Fibroblast of skin of scalp (primary cell): ENCODE measurements around the gene ABHD12.
A peak's percentile ranks its signal among the peaks of the same experiment; 100 is the strongest.
"Not testable (repeated sequence)": the region's sequence is repeated elsewhere in the genome, so short reads cannot be mapped to it uniquely, and the experiment has no call there.

ENCODE experiments used
- DNase-seq: peaks from one replicate; pipeline ENCODE4 v3.0.0-alpha.2; 2013

The ABHD12 gene

GRCh38 chr20:25353747-25354705, 36.6 kb downstream of the ABHD12 start:
- DNase-seq = no peak

- DNase-seq = no peak
Observed at GRCh38 chr20:25353353-25353746, 37.3 kb downstream of the ABHD12 start.

GRCh38 chr20:25352746-25353145, 37.9 kb downstream of the ABHD12 start:
- DNase-seq = no peak

GRCh38 chr20:25351024-25351360, 39.6 kb downstream of the ABHD12 start:
- DNase-seq = no peak

GRCh38 chr20:25346349-25346748, 44.3 kb downstream of the ABHD12 start:
- no peak for DNase-seq

- no peak for DNase-seq
Observed at GRCh38 chr20:25345721-25346120, 44.9 kb downstream of the ABHD12 start.

GRCh38 chr20:25344634-25345033, 46.0 kb downstream of the ABHD12 start:
- DNase-seq = no peak

- peak; percentile 27 for DNase-seq
Observed at GRCh38 chr20:25341716-25342680, 48.6 kb downstream of the ABHD12 start.

- no peak for DNase-seq
Observed at GRCh38 chr20:25340380-25340779, 50.3 kb downstream of the ABHD12 start.

GRCh38 chr20:25339608-25340007, 51.0 kb downstream of the ABHD12 start:
- DNase-seq = no peak

- DNase-seq = no peak
Observed at GRCh38 chr20:25338112-25339023, 52.3 kb downstream of the ABHD12 start.

GRCh38 chr20:25336561-25337422, 53.8 kb downstream of the ABHD12 start:
- peak; percentile 26 for DNase-seq

- not testable (repeated sequence) for DNase-seq
Observed at GRCh38 chr20:25334972-25335371, 55.7 kb downstream of the ABHD12 start.

- no peak for DNase-seq
Observed at GRCh38 chr20:25328954-25329498, 61.6 kb downstream of the ABHD12 start.

GRCh38 chr20:25327521-25328235, 63.0 kb downstream of the ABHD12 start:
- peak; percentile 12 for DNase-seq

- no peak for DNase-seq
Observed at GRCh38 chr20:25325997-25326396, 64.6 kb downstream of the ABHD12 start.

- DNase-seq = no peak
Observed at GRCh38 chr20:25325073-25325472, 65.6 kb downstream of the ABHD12 start.

GRCh38 chr20:25324412-25324811, 66.2 kb downstream of the ABHD12 start:
- DNase-seq = no peak

- no peak for DNase-seq
Observed at GRCh38 chr20:25323496-25324246, 67.0 kb downstream of the ABHD12 start.
